ENCODE results near the gene ZNF708.
"Not testable (repeated sequence)": the region's sequence is repeated elsewhere in the genome, so short reads cannot be mapped to it uniquely, and the experiment has no call there.

ZNF708 gene

GRCh38 chr19:21328885-21329605 lies at the start of gene ZNF708:
TSS of gene ZNF708 (minus strand) at chr19:21329410. CDS start at chr19:21329212, 198 bp downstream.
- H3K4me3 ChIP-seq (ENCODE audit: low read length in 2 of 2), result peak within 1 kb of the TSS; percentile 94 to 99
- peak within 1 kb of the TSS; percentile 97 for H3K9ac ChIP-seq (ENCODE audit: low read depth in 1 of 2, low read length in 2 of 2)
- H3K9me3 ChIP-seq (ENCODE audit: control insufficient read depth in 2 of 2, low read length in 2 of 2), result no peaks in the 10 kb centered on the region
- peaks cover 3 to 6% of the 10 kb centered on the region in 2 donors for H3K36me3 ChIP-seq (ENCODE audit: control insufficient read depth in 2 of 2, insufficient read depth in 2 of 2, low read length in 2 of 2)
- H3K27me3 ChIP-seq (ENCODE audit: control insufficient read depth in 2 of 2, insufficient read depth in 2 of 2, low read length in 2 of 2), result no peaks in the 10 kb centered on the region
- peaks cover 5 to 6% of the 10 kb centered on the region in 2 donors for H3K4me1 ChIP-seq (ENCODE audit: control insufficient read depth in 2 of 2, insufficient read depth in 2 of 2, low read length in 2 of 2)
- peak within 1 kb of the TSS; percentile 94 to 98 for H3K27ac ChIP-seq (ENCODE audit: low read depth in 2 of 2, low read length in 2 of 2)

DNA sequence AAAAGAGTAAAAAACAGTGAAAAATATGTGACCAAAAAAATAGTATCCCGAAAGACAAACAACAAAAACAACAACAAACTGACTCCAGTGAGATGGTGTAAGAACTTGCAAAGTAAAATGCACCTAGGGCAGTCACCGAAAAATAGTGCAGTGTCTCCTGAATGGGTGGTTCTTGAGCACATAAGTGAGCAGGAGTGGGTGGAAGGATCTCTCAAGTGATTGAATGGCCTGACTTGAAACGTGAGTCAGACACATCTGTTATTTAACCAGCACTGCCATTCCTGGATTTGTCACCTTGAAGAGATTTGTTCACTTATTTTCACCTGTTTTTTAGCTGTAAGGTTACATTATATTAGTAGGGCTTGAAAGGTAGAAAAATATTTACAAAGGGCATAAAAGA lies 33.1 kb upstream of the ZNF708 start:
- Histone ChIP-seq H3K9me3 (ENCODE audit: control insufficient read depth in 2 of 2, low read length in 2 of 2) (peaks cover 2 to 5% of the 10 kb centered on the region in 2 donors), H3K27ac (ENCODE audit: low read depth in 2 of 2, low read length in 2 of 2) (no peak overlapping the region), H3K36me3 (ENCODE audit: control insufficient read depth in 2 of 2, insufficient read depth in 2 of 2, low read length in 2 of 2) (peaks cover 7 to 14% of the 10 kb centered on the region in 2 donors), H3K4me1 (ENCODE audit: control insufficient read depth in 2 of 2, insufficient read depth in 2 of 2, low read length in 2 of 2) (no peaks in the 10 kb centered on the region), H3K9ac (ENCODE audit: low read depth in 1 of 2, low read length in 2 of 2) (no peak overlapping the region), H3K27me3 (ENCODE audit: control insufficient read depth in 2 of 2, insufficient read depth in 2 of 2, low read length in 2 of 2) (no peaks in the 10 kb centered on the region), H3K4me3 (ENCODE audit: low read length in 2 of 2) (no peak overlapping the region)

DNA sequence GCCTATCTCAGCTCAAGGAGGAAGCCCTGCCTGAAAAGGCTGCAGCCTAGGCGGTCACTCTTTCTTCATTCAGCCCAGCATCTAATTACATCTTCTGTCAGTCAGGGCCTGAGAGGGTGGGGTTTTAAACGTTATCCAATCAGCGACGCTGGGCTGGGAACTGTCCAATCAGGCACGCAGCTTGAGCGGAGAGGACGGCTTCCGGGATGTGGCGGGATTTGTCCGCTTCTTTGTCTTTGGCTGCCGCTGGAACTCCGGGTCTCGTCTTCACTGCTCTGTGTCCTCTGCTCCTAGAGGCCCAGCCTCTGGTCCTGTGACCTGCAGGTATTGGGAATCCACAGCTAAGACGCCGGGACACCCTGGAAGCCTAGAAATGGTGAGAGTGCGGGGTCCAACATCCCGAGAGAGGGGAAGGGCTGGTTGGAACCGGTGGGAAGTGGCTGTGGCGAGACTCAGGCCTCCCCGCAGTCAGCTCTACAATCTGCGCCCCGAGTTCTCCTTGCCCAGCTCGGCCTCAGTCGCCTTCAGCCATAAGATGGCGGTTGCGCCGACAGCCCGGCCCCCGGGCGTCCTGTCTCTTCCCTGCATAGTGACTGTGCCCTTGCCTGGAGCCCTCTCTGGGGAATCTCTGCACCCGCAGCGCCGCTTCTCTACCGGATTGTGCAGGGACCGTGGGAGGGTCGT lies 29.7 kb upstream of the ZNF708 start, which contains the start of gene ZNF738:
Gene ZNF738, plus strand, starts transcription at position 233 of the 684 bp plus-strand sequence. Its CDS starts 141 bp downstream, at position 374.
- peaks cover 5 to 7% of the 10 kb centered on the region in 2 donors for H3K36me3 ChIP-seq (ENCODE audit: control insufficient read depth in 2 of 2, insufficient read depth in 2 of 2, low read length in 2 of 2)
- no peaks in the 10 kb centered on the region for H3K27me3 ChIP-seq (ENCODE audit: control insufficient read depth in 2 of 2, insufficient read depth in 2 of 2, low read length in 2 of 2)
- no peaks in the 10 kb centered on the region for H3K4me1 ChIP-seq (ENCODE audit: control insufficient read depth in 2 of 2, insufficient read depth in 2 of 2, low read length in 2 of 2)
- peaks cover 0 to 2% of the 10 kb centered on the region in 2 donors for H3K9me3 ChIP-seq (ENCODE audit: control insufficient read depth in 2 of 2, low read length in 2 of 2)
- peak within 1 kb of the TSS; percentile 93 to 95 for H3K4me3 ChIP-seq (ENCODE audit: low read length in 2 of 2)
- peak within 1 kb of the TSS; percentile 86 to 91 for H3K9ac ChIP-seq (ENCODE audit: low read depth in 1 of 2, low read length in 2 of 2)
- H3K27ac ChIP-seq (ENCODE audit: low read depth in 2 of 2, low read length in 2 of 2), result peak within 1 kb of the TSS; percentile 79 to 81

- H3K36me3 ChIP-seq (ENCODE audit: control insufficient read depth in 2 of 2, insufficient read depth in 2 of 2, low read length in 2 of 2), result no peaks in the 10 kb centered on the region
Observed at GRCh38 chr19:21352830-21353229, 23.6 kb upstream of the ZNF708 start.

DNA sequence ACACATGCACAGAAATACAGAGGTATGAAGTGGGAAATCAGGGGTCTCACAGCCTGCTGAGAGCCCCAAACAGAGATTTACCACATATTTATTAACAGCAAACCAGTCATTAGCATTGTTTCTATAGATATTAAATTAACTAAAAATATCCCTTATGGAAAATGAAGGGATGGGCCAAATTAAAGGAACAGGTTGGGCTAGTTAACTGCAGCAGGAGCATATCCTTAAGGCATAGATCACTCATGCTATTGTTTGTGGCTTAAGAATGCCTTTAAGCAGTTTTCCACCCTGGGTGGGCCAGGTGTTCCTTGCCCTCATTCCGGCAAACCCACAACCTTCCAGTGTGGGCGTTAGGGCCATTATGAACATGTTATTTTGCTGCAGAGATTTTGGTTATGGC lies 15.6 kb upstream of the ZNF708 start:
- H3K9me3 ChIP-seq (ENCODE audit: control insufficient read depth in 2 of 2, low read length in 2 of 2); H3K9ac ChIP-seq (ENCODE audit: low read depth in 1 of 2, low read length in 2 of 2); H3K4me3 ChIP-seq (ENCODE audit: low read length in 2 of 2); H3K27me3 ChIP-seq (ENCODE audit: control insufficient read depth in 2 of 2, insufficient read depth in 2 of 2, low read length in 2 of 2); H3K4me1 ChIP-seq (ENCODE audit: control insufficient read depth in 2 of 2, insufficient read depth in 2 of 2, low read length in 2 of 2); H3K27ac ChIP-seq (ENCODE audit: low read depth in 2 of 2, low read length in 2 of 2); H3K36me3 ChIP-seq (ENCODE audit: control insufficient read depth in 2 of 2, insufficient read depth in 2 of 2, low read length in 2 of 2): not testable (repeated sequence)

More at GRCh38 chr19:21352830-21353229, 23.6 kb upstream of the ZNF708 start:
- Histone ChIP-seq H3K27ac (ENCODE audit: low read depth in 2 of 2, low read length in 2 of 2) (no peak overlapping the region), H3K9me3 (ENCODE audit: control insufficient read depth in 2 of 2, low read length in 2 of 2) (peaks cover 0 to 4% of the 10 kb centered on the region in 2 donors), H3K4me3 (ENCODE audit: low read length in 2 of 2) (no peak overlapping the region), H3K4me1 (ENCODE audit: control insufficient read depth in 2 of 2, insufficient read depth in 2 of 2, low read length in 2 of 2) (no peaks in the 10 kb centered on the region), H3K27me3 (ENCODE audit: control insufficient read depth in 2 of 2, insufficient read depth in 2 of 2, low read length in 2 of 2) (no peaks in the 10 kb centered on the region), H3K9ac (ENCODE audit: low read depth in 1 of 2, low read length in 2 of 2) (no peak overlapping the region)

DNA sequence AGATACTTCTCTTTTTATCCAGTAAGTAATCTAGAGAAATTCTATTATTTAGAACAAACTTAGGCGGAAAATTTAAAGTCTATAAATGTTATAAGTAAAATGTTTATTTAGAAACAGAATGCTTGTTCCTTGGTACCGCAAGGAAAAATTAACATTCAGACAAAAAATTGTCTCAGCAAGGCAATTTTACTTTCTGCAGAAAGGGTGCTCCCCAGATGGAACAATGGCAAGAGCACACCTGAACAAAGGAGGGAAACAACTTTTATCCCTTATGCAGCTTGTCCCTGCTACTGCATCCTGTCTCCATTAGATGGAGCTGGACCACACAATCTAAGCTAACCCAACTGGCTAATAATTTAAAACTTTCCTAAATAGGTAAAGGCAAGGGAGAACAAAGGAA lies 6.5 kb upstream of the ZNF708 start:
- Histone ChIP-seq H3K9ac (ENCODE audit: low read depth in 1 of 2, low read length in 2 of 2) (no peak overlapping the region), H3K27me3 (ENCODE audit: control insufficient read depth in 2 of 2, insufficient read depth in 2 of 2, low read length in 2 of 2) (no peaks in the 10 kb centered on the region), H3K27ac (ENCODE audit: low read depth in 2 of 2, low read length in 2 of 2) (no peak overlapping the region), H3K9me3 (ENCODE audit: control insufficient read depth in 2 of 2, low read length in 2 of 2) (peaks cover 5 to 9% of the 10 kb centered on the region in 2 donors), H3K4me3 (ENCODE audit: low read length in 2 of 2) (no peak overlapping the region), H3K4me1 (ENCODE audit: control insufficient read depth in 2 of 2, insufficient read depth in 2 of 2, low read length in 2 of 2) (no peaks in the 10 kb centered on the region), H3K36me3 (ENCODE audit: control insufficient read depth in 2 of 2, insufficient read depth in 2 of 2, low read length in 2 of 2) (no peaks in the 10 kb centered on the region)

DNA sequence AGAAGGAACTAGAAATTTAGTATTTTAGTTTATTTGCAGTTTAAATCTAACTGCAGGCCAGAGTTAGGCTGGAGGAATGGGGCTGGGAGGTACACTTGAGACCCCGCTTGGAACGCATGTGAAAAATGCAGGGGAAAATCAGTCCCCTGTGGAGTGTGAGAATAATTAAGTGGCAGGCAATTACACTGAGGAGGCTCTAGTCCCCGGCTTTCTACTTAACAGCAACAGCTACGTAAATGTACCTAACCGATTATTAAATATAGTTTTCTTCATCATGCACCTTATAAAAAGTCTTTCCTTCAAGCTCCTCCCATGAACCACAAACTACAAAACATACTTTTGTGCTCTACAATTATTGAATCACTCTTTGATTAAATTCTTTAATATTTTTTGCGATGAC lies 804 bp downstream of the ZNF708 start:
- Histone ChIP-seq H3K27me3 (ENCODE audit: control insufficient read depth in 2 of 2, insufficient read depth in 2 of 2, low read length in 2 of 2) (no peaks in the 10 kb centered on the region), H3K4me1 (ENCODE audit: control insufficient read depth in 2 of 2, insufficient read depth in 2 of 2, low read length in 2 of 2) (peaks cover 5 to 6% of the 10 kb centered on the region in 2 donors), H3K27ac (ENCODE audit: low read depth in 2 of 2, low read length in 2 of 2) (peak overlapping the region; percentile 94 to 98), H3K9me3 (ENCODE audit: control insufficient read depth in 2 of 2, low read length in 2 of 2) (no peaks in the 10 kb centered on the region), H3K36me3 (ENCODE audit: control insufficient read depth in 2 of 2, insufficient read depth in 2 of 2, low read length in 2 of 2) (peaks cover 3 to 6% of the 10 kb centered on the region in 2 donors), H3K4me3 (ENCODE audit: low read length in 2 of 2) (peak overlapping the region; percentile 94 to 99), H3K9ac (ENCODE audit: low read depth in 1 of 2, low read length in 2 of 2) (peak overlapping the region; percentile 97)

DNA sequence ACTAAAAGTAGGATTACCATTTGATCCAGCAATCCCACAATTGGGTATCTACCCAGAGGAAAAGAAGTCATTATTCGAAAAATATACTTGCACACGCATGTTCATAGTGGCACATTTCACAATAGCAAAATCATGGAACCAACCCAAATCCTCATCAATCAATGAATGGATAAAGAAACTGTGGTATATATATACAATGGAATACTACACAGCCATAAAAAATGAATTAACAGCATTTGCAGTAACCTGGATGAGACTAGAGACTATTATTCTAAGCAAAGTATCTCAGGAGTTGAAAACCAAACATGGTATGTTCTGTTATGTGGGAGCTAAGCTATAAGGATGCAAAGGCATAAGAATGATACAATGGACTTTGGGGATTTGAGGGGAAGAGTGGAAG lies 3.0 kb downstream of the ZNF708 start:
- Histone ChIP-seq H3K27me3 (ENCODE audit: control insufficient read depth in 2 of 2, insufficient read depth in 2 of 2, low read length in 2 of 2) (no peaks in the 10 kb centered on the region), H3K4me3 (ENCODE audit: low read length in 2 of 2) (no peak overlapping the region), H3K9me3 (ENCODE audit: control insufficient read depth in 2 of 2, low read length in 2 of 2) (peaks cover 0 to 2% of the 10 kb centered on the region in 2 donors), H3K4me1 (ENCODE audit: control insufficient read depth in 2 of 2, insufficient read depth in 2 of 2, low read length in 2 of 2) (peaks cover 5 to 6% of the 10 kb centered on the region in 2 donors), H3K9ac (ENCODE audit: low read depth in 1 of 2, low read length in 2 of 2) (no peak overlapping the region), H3K36me3 (ENCODE audit: control insufficient read depth in 2 of 2, insufficient read depth in 2 of 2, low read length in 2 of 2) (peaks cover 3 to 6% of the 10 kb centered on the region in 2 donors), H3K27ac (ENCODE audit: low read depth in 2 of 2, low read length in 2 of 2) (no peak overlapping the region)

DNA sequence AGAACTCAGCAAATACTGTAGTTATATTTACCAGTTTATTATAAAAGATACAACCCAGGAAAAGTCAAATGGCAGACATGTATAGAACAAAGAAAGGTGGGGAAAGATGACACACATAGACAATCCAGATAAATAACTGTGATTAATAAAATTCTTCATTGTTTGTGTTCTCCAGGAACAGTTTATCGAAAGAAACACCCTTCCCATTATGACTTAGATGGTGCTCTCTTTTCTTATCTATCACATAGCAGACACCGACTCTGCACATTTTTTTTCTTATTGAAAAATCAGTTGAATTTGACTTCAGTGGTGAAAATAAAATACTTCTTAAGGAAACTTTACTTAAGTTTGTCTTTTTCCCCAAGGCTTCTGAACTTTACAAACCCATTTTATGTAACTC lies 6.2 kb downstream of the ZNF708 start:
- Histone ChIP-seq H3K9ac (ENCODE audit: low read depth in 1 of 2, low read length in 2 of 2) (no peak overlapping the region), H3K4me1 (ENCODE audit: control insufficient read depth in 2 of 2, insufficient read depth in 2 of 2, low read length in 2 of 2) (no peaks in the 10 kb centered on the region), H3K9me3 (ENCODE audit: control insufficient read depth in 2 of 2, low read length in 2 of 2) (peaks cover under 1 to 7% of the 10 kb centered on the region in 2 donors), H3K27ac (ENCODE audit: low read depth in 2 of 2, low read length in 2 of 2) (no peak overlapping the region), H3K4me3 (ENCODE audit: low read length in 2 of 2) (no peak overlapping the region), H3K36me3 (ENCODE audit: control insufficient read depth in 2 of 2, insufficient read depth in 2 of 2, low read length in 2 of 2) (peaks cover 6 to 9% of the 10 kb centered on the region in 2 donors), H3K27me3 (ENCODE audit: control insufficient read depth in 2 of 2, insufficient read depth in 2 of 2, low read length in 2 of 2) (no peaks in the 10 kb centered on the region)

GRCh38 chr19:21322528-21322927 lies 6.7 kb downstream of the ZNF708 start:
- peaks cover 3 to 10% of the 10 kb centered on the region in 2 donors for H3K9me3 ChIP-seq (ENCODE audit: control insufficient read depth in 2 of 2, low read length in 2 of 2)
- no peaks in the 10 kb centered on the region for H3K27me3 ChIP-seq (ENCODE audit: control insufficient read depth in 2 of 2, insufficient read depth in 2 of 2, low read length in 2 of 2)
- H3K9ac ChIP-seq (ENCODE audit: low read depth in 1 of 2, low read length in 2 of 2), result no peak overlapping the region
- H3K4me1 ChIP-seq (ENCODE audit: control insufficient read depth in 2 of 2, insufficient read depth in 2 of 2, low read length in 2 of 2), result no peaks in the 10 kb centered on the region
- peaks cover 6 to 11% of the 10 kb centered on the region in 2 donors for H3K36me3 ChIP-seq (ENCODE audit: control insufficient read depth in 2 of 2, insufficient read depth in 2 of 2, low read length in 2 of 2)
- no peak overlapping the region for H3K4me3 ChIP-seq (ENCODE audit: low read length in 2 of 2)
- no peak overlapping the region for H3K27ac ChIP-seq (ENCODE audit: low read depth in 2 of 2, low read length in 2 of 2)

All from mucosa of rectum (tissue), 2 donors.